AG10803 (cell line): ENCODE results near the gene SYDE1.

ENCODE experiments used
- DNase-seq: peaks from one replicate; pipeline ENCODE4 v3.0.0; 2010; ENCODE audit warnings: low read depth
- H3K4me3 ChIP-seq: 2 replicates; pipeline ENCODE4 v1.5.1; 2011; ENCODE audit warnings: mild to moderate bottlenecking, low read length, control low read depth
- CTCF ChIP-seq: conservative IDR thresholded peaks from 2 replicates; pipeline ENCODE4 v1.5.1; 2011; ENCODE audit warnings: mild to moderate bottlenecking, low read length, control low read depth, inconsistent platforms

The SYDE1 gene

GRCh38 chr19:15161028-15161984, 54.1 kb downstream of the SYDE1 start:
- H3K4me3 ChIP-seq, result no peak overlapping the region
- TF ChIP-seq CTCF, result peak; percentile 62
- DNase-seq, result peak; percentile 46
